SK-N-SH treated with all-trans-retinoic acid at 6 μM for 48 hours (cell line): ENCODE measurements around the gene HTR3A.

ENCODE experiments used
- ARNTL ChIP-seq: fragments of 450-650 bp; formaldehyde crosslinking; IDR thresholded peaks from 2 replicates; pipeline ENCODE4 v1.5.0; 2020; ENCODE audit warnings: low read depth, mild to moderate bottlenecking, moderate library complexity, borderline replicate concordance
- BACH2 ChIP-seq: fragments of 250-450 bp; sonication (Bioruptor Pico); IDR thresholded peaks from 2 replicates; pipeline ENCODE4 v1.9.0; 2021; ENCODE audit warnings: mild to moderate bottlenecking, borderline replicate concordance
- CREB5 ChIP-seq: fragments of 250-450 bp; sonication (Bioruptor Pico); IDR thresholded peaks from 2 replicates; pipeline ENCODE4 v1.5.1; 2020; ENCODE audit warnings: low read depth, mild to moderate bottlenecking, moderate library complexity
- ESRRG ChIP-seq: fragments of 250-450 bp; sonication (Bioruptor Pico); IDR thresholded peaks from 2 replicates; pipeline ENCODE4 v1.6.1; 2021; ENCODE audit warnings: mild to moderate bottlenecking
- PATZ1 ChIP-seq: fragments of 250-450 bp; sonication (Bioruptor Pico); IDR thresholded peaks from 2 replicates; pipeline ENCODE4 v1.8.0; 2020; ENCODE audit warnings: mild to moderate bottlenecking, moderate library complexity, borderline replicate concordance
- ZC3H10 ChIP-seq: fragments of 250-450 bp; sonication (Bioruptor Pico); IDR thresholded peaks from 2 replicates; pipeline ENCODE4 v1.5.1; 2021; ENCODE audit warnings: mild to moderate bottlenecking, moderate library complexity
- ZFP3 ChIP-seq: fragments of 250-450 bp; sonication (Bioruptor Pico); IDR thresholded peaks from 2 replicates; pipeline ENCODE4 v1.5.0; 2020; ENCODE audit warnings: mild to moderate bottlenecking, moderate library complexity

GRCh38 chr11:114026355-114026754, 51.4 kb downstream of the HTR3A start:
- TF ChIP-seq ESRRG (CRISPR knock-in tag) (no peak), CREB5 (no peak), PATZ1 (CRISPR knock-in tag) (no peak), ZFP3 (CRISPR knock-in tag) (no peak), ARNTL (CRISPR knock-in tag) (no peak), ZC3H10 (CRISPR knock-in tag) (no peak), BACH2 (CRISPR knock-in tag) (no peak)
